ENCODE measurements around the gene FRMD3.

GRCh38 chr9:83362341-83362995 is 175.7 kb downstream of the FRMD3 start:
- TF ChIP-seq CTCF (IDR thresholded peaks at IDR 0.05), result no peak
- no peak for TF ChIP-seq POLR2A (IDR thresholded peaks at IDR 0.05)
